GM23338 (cell line): ENCODE results near the gene LYVE1. TPM values are rescaled to one million over a fixed set of nuclear protein-coding genes. Genes with fewer than 3 reads are reported as not detected.

ENCODE experiments used
- ATAC-seq: fragments of 200-7000 bp; cut with Tn5 transposase; 3 replicates; pipeline ENCODE4 v1.9.1; 2020
- DNase-seq: peaks from one replicate; pipeline ENCODE4 v3.0.0-alpha.2; 2015; ENCODE audit warnings: low spot score
- H2AFZ ChIP-seq: fragments of 200-600 bp; sonication (generic); 2 replicates; pipeline ENCODE4 v1.8.0; 2016; ENCODE audit warnings: antibody characterized with exemption, mild to moderate bottlenecking, moderate library complexity
- H3F3A ChIP-seq: fragments of 200-600 bp; sonication (generic); replicated peaks from 2 replicates; pipeline ENCODE4 v1.8.0; 2017; ENCODE audit warnings: antibody characterized with exemption, mixed run types, low read depth
- H3K27ac ChIP-seq: fragments of 200-600 bp; sonication (generic); 2 replicates; pipeline ENCODE4 v1.6.1; 2016; ENCODE audit warnings: low read depth
- H3K27me3 ChIP-seq: fragments of 200-600 bp; sonication (generic); 2 replicates; pipeline ENCODE4 v1.8.0; 2016; ENCODE audit warnings: mild to moderate bottlenecking, mixed run types, moderate library complexity; ENCODE audit not compliant: insufficient read depth
- H3K36me3 ChIP-seq: fragments of 200-600 bp; sonication (generic); 2 replicates; pipeline ENCODE4 v1.8.0; 2016; ENCODE audit warnings: mild to moderate bottlenecking; ENCODE audit not compliant: insufficient read depth
- H3K4me1 ChIP-seq: fragments of 200-600 bp; sonication (generic); 2 replicates; pipeline ENCODE4 v1.8.0; 2016; ENCODE audit warnings: mild to moderate bottlenecking, moderate library complexity; ENCODE audit not compliant: insufficient read depth
- H3K4me2 ChIP-seq: fragments of 200-600 bp; sonication (generic); 2 replicates; pipeline ENCODE4 v1.7.1; 2017; ENCODE audit warnings: mixed run types
- H3K4me3 ChIP-seq: fragments of 200-600 bp; sonication (generic); 2 replicates; pipeline ENCODE4 v1.6.1; 2016; ENCODE audit warnings: mixed run types
- H3K79me2 ChIP-seq: fragments of 200-600 bp; sonication (generic); replicated peaks from 2 replicates; pipeline ENCODE4 v1.8.0; 2017; ENCODE audit warnings: mild to moderate bottlenecking; ENCODE audit not compliant: insufficient read depth
- H3K9me2 ChIP-seq: fragments of 200-600 bp; sonication (generic); 2 replicates; pipeline ENCODE4 v1.8.0; 2017; ENCODE audit not compliant: insufficient read depth
- H4K20me1 ChIP-seq: fragments of 200-600 bp; sonication (generic); replicated peaks from 2 replicates; pipeline ENCODE4 v1.8.0; 2017; ENCODE audit warnings: mild to moderate bottlenecking; ENCODE audit not compliant: insufficient read depth
- H3K27ac Mint-ChIP-seq: 2 replicates; pipeline ENCODE4 v1.8.0; 2020; ENCODE audit warnings: inconsistent platforms, mild to moderate bottlenecking, moderate library complexity, mixed read lengths
- H3K27me3 Mint-ChIP-seq: 3 replicates; pipeline ENCODE4 v1.8.0; 2022; ENCODE audit warnings: low read depth, mild to moderate bottlenecking, moderate library complexity, mixed read lengths, inconsistent platforms; ENCODE audit not compliant: insufficient read depth, poor library complexity
- H3K36me3 Mint-ChIP-seq: 3 replicates; pipeline ENCODE4 v1.8.0; 2021; ENCODE audit warnings: low read depth, mild to moderate bottlenecking, inconsistent platforms, moderate library complexity, mixed read lengths
- H3K4me1 Mint-ChIP-seq: 3 replicates; pipeline ENCODE4 v1.8.0; 2020; ENCODE audit warnings: mild to moderate bottlenecking, inconsistent platforms, mixed read lengths
- H3K4me3 Mint-ChIP-seq: 3 replicates; pipeline ENCODE4 v1.8.0; 2021; ENCODE audit warnings: moderate library complexity, mild to moderate bottlenecking, inconsistent platforms, mixed read lengths
- H3K9me3 Mint-ChIP-seq: 3 replicates; pipeline ENCODE4 v1.8.0; 2020; ENCODE audit warnings: moderate library complexity, mild to moderate bottlenecking, inconsistent platforms, mixed read lengths
- CREB1 ChIP-seq: fragments of 250-450 bp; sonication (Bioruptor Pico); IDR thresholded peaks from 2 replicates; pipeline ENCODE4 v1.5.0; 2020; ENCODE audit warnings: low read depth, mild to moderate bottlenecking, moderate library complexity
- CTCF ChIP-seq, 2 experiments: fragments of 200-600 bp in 1 of 2; sonication (generic) in 1 of 2; conservative IDR thresholded peaks; 2 replicates each; pipeline versions ENCODE4 v1.5.1 to v1.6.1; 2016 to 2017; ENCODE audit warnings: antibody characterized with exemption in 2 of 2, low read depth in 2 of 2, mild to moderate bottlenecking in 2 of 2, moderate library complexity in 1 of 2
- EZH2 ChIP-seq: fragments of 200-600 bp; sonication (generic); IDR thresholded peaks from one replicate; pipeline ENCODE4 v1.8.0; 2017; ENCODE audit warnings: antibody characterized with exemption, mild to moderate bottlenecking, low read depth; ENCODE audit not compliant: unreplicated experiment
- EZH2phosphoT487 ChIP-seq: fragments of 200-600 bp; sonication (generic); IDR thresholded peaks from one replicate; pipeline ENCODE4 v1.8.1; 2018; ENCODE audit warnings: antibody characterized with exemption; ENCODE audit not compliant: unreplicated experiment
- JUNB ChIP-seq: IDR thresholded peaks from one replicate; pipeline ENCODE4 v1.6.1; 2016; ENCODE audit warnings: antibody characterized with exemption; ENCODE audit not compliant: unreplicated experiment
- NANOG ChIP-seq: IDR thresholded peaks from 2 replicates; pipeline ENCODE4 v1.6.1; 2016; ENCODE audit warnings: antibody characterized with exemption, borderline replicate concordance
- POLR2AphosphoS5 ChIP-seq: IDR thresholded peaks from 2 replicates; pipeline ENCODE4 v1.6.1; 2016; ENCODE audit warnings: antibody characterized with exemption, low read depth
- REST ChIP-seq: IDR thresholded peaks from one replicate; pipeline ENCODE4 v1.6.1; 2018; ENCODE audit warnings: antibody characterized with exemption; ENCODE audit not compliant: unreplicated experiment
- STAT1 ChIP-seq: IDR thresholded peaks from one replicate; pipeline ENCODE4 v1.6.1; 2016; ENCODE audit warnings: antibody characterized with exemption; ENCODE audit not compliant: unreplicated experiment
- ZNF114 ChIP-seq: fragments of 250-450 bp; sonication (Bioruptor Pico); IDR thresholded peaks from 2 replicates; pipeline ENCODE4 v1.5.0; 2020; ENCODE audit warnings: mild to moderate bottlenecking, moderate library complexity
- ZNF331 ChIP-seq: fragments of 250-450 bp; sonication (Bioruptor Pico); IDR thresholded peaks from 2 replicates; pipeline ENCODE4 v1.5.0; 2020; ENCODE audit warnings: low read depth, mild to moderate bottlenecking, moderate library complexity
- polyA plus RNA-seq: library from polyadenylated mRNA; unstranded; fragments of >200 nt; fragmentation: Nextera tagmentation; extraction: Ambion mirVana; gene quantifications from 2 replicates; pipeline ENCODE4 v1.2.1, GENCODE V29; 2016
- total RNA-seq: library from RNA; depleted of rRNA; stranded (reverse); fragments of >200 nt; shearing (Covaris generic); gene quantifications from 2 replicates; pipeline ENCODE4 v1.2.3, GENCODE V29; 2014
- TF ChIP-seq, protein P1 (sequence below): fragments of 250-450 bp; sonication (Bioruptor Pico); IDR thresholded peaks from 2 replicates; pipeline ENCODE4 v1.5.0; 2020; ENCODE audit warnings: mild to moderate bottlenecking, moderate library complexity
- TF ChIP-seq, protein P2 (sequence below): IDR thresholded peaks from 2 replicates; pipeline ENCODE4 v1.6.1; 2016; ENCODE audit warnings: antibody characterized with exemption

LYVE1 gene
- total and polyA plus RNA-seq, 2 experiments from 2014 or later: 0.94 TPM; not detected in 1

GRCh38 chr11:10584071-10584501, 15.6 kb upstream of the LYVE1 start:
- no peaks in the 10 kb centered on the region for H3F3A ChIP-seq
- no peaks in the 10 kb centered on the region for H3K27me3 ChIP-seq
- no peak overlapping the region for H3K4me3 Mint-ChIP-seq
- no peak for ATAC-seq
- H3K79me2 ChIP-seq: no peaks in the 10 kb centered on the region
- no peak for DNase-seq
- H3K27me3 Mint-ChIP-seq: no peaks in the 10 kb centered on the region
- no peak overlapping the region for H3K4me3 ChIP-seq
- H3K9me2 ChIP-seq: peaks cover 6% of the 10 kb centered on the region
- H3K27ac ChIP-seq: no peak overlapping the region
- TF ChIP-seq CREB1 (no peak), POLR2AphosphoS5 (no peak), ZNF331 (CRISPR knock-in tag) (no peak), EZH2phosphoT487 (no peak), EZH2 (no peak), JUNB (no peak), ZNF114 (CRISPR knock-in tag) (no peak), REST (no peak), CTCF (conservative IDR thresholded peaks at IDR 0.05; ENCODE audit: low read depth in 2 of 2) (no peak), NANOG (no peak), STAT1 (no peak)
- TF ChIP-seq, protein P1, sequence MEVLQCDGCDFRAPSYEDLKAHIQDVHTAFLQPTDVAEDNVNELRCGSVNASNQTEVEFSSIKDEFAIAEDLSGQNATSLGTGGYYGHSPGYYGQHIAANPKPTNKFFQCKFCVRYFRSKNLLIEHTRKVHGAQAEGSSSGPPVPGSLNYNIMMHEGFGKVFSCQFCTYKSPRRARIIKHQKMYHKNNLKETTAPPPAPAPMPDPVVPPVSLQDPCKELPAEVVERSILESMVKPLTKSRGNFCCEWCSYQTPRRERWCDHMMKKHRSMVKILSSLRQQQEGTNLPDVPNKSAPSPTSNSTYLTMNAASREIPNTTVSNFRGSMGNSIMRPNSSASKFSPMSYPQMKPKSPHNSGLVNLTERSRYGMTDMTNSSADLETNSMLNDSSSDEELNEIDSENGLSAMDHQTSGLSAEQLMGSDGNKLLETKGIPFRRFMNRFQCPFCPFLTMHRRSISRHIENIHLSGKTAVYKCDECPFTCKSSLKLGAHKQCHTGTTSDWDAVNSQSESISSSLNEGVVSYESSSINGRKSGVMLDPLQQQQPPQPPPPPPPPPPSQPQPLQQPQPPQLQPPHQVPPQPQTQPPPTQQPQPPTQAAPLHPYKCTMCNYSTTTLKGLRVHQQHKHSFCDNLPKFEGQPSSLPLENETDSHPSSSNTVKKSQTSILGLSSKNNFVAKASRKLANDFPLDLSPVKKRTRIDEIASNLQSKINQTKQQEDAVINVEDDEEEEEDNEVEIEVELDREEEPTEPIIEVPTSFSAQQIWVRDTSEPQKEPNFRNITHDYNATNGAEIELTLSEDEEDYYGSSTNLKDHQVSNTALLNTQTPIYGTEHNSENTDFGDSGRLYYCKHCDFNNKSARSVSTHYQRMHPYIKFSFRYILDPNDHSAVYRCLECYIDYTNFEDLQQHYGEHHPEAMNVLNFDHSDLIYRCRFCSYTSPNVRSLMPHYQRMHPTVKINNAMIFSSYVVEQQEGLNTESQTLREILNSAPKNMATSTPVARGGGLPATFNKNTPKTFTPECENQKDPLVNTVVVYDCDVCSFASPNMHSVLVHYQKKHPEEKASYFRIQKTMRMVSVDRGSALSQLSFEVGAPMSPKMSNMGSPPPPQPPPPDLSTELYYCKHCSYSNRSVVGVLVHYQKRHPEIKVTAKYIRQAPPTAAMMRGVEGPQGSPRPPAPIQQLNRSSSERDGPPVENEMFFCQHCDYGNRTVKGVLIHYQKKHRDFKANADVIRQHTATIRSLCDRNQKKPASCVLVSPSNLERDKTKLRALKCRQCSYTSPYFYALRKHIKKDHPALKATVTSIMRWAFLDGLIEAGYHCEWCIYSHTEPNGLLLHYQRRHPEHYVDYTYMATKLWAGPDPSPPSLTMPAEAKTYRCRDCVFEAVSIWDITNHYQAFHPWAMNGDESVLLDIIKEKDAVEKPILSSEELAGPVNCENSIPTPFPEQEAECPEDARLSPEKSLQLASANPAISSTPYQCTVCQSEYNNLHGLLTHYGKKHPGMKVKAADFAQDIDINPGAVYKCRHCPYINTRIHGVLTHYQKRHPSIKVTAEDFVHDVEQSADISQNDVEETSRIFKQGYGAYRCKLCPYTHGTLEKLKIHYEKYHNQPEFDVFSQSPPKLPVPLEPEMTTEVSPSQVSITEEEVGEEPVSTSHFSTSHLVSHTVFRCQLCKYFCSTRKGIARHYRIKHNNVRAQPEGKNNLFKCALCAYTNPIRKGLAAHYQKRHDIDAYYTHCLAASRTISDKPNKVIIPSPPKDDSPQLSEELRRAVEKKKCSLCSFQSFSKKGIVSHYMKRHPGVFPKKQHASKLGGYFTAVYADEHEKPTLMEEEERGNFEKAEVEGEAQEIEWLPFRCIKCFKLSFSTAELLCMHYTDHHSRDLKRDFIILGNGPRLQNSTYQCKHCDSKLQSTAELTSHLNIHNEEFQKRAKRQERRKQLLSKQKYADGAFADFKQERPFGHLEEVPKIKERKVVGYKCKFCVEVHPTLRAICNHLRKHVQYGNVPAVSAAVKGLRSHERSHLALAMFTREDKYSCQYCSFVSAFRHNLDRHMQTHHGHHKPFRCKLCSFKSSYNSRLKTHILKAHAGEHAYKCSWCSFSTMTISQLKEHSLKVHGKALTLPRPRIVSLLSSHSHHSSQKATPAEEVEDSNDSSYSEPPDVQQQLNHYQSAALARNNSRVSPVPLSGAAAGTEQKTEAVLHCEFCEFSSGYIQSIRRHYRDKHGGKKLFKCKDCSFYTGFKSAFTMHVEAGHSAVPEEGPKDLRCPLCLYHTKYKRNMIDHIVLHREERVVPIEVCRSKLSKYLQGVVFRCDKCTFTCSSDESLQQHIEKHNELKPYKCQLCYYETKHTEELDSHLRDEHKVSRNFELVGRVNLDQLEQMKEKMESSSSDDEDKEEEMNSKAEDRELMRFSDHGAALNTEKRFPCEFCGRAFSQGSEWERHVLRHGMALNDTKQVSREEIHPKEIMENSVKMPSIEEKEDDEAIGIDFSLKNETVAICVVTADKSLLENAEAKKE (CRISPR knock-in tag): no peak
- TF ChIP-seq, protein P2, sequence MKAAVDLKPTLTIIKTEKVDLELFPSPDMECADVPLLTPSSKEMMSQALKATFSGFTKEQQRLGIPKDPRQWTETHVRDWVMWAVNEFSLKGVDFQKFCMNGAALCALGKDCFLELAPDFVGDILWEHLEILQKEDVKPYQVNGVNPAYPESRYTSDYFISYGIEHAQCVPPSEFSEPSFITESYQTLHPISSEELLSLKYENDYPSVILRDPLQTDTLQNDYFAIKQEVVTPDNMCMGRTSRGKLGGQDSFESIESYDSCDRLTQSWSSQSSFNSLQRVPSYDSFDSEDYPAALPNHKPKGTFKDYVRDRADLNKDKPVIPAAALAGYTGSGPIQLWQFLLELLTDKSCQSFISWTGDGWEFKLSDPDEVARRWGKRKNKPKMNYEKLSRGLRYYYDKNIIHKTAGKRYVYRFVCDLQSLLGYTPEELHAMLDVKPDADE: no peak
- H2AFZ ChIP-seq: no peak overlapping the region
- H3K4me1 Mint-ChIP-seq: peaks cover 2% of the 10 kb centered on the region; the same call in 2 of the 3 replicates
- no peak overlapping the region for H3K4me2 ChIP-seq
- no peaks in the 10 kb centered on the region for H3K36me3 Mint-ChIP-seq
- H3K9me3 Mint-ChIP-seq: no peaks in the 10 kb centered on the region
- no peak overlapping the region for H3K27ac Mint-ChIP-seq
- H3K4me1 ChIP-seq: no peaks in the 10 kb centered on the region
- H4K20me1 ChIP-seq: no peaks in the 10 kb centered on the region
- H3K36me3 ChIP-seq: no peaks in the 10 kb centered on the region
